Uterus (tissue), 2 donors: ENCODE results near the gene RNF26.
A peak's percentile ranks its signal among the peaks of the same experiment; 100 is the strongest.

Experiments used
- POLR2A ChIP-seq, 2 donors: fragments of 450-650 bp; IDR thresholded peaks; one replicate each; pipeline ENCODE4 v1.6.1; 2016; ENCODE audit warnings: antibody characterized with exemption in 2 of 2, mild to moderate bottlenecking in 1 of 2, moderate library complexity in 1 of 2
- TF ChIP-seq, protein P1 (sequence below), 4 experiments: fragments of 200-600 bp in 2 of 4; fragments of 450-650 bp in 2 of 4; sonication (generic) in 2 of 4; IDR thresholded peaks; one replicate each; pipeline ENCODE4 v1.5.1; 2016 to 2019; ENCODE audit warnings: antibody characterized with exemption in 4 of 4, mild to moderate bottlenecking in 2 of 4, moderate library complexity in 1 of 4

- TF ChIP-seq, protein P1, sequence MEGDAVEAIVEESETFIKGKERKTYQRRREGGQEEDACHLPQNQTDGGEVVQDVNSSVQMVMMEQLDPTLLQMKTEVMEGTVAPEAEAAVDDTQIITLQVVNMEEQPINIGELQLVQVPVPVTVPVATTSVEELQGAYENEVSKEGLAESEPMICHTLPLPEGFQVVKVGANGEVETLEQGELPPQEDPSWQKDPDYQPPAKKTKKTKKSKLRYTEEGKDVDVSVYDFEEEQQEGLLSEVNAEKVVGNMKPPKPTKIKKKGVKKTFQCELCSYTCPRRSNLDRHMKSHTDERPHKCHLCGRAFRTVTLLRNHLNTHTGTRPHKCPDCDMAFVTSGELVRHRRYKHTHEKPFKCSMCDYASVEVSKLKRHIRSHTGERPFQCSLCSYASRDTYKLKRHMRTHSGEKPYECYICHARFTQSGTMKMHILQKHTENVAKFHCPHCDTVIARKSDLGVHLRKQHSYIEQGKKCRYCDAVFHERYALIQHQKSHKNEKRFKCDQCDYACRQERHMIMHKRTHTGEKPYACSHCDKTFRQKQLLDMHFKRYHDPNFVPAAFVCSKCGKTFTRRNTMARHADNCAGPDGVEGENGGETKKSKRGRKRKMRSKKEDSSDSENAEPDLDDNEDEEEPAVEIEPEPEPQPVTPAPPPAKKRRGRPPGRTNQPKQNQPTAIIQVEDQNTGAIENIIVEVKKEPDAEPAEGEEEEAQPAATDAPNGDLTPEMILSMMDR (IDR thresholded peaks at IDR 0.05), result peak in 2 of 4 experiments; percentile 10 to 14
- TF ChIP-seq POLR2A (IDR thresholded peaks at IDR 0.05), result no peak
These were observed 12.0 kb upstream of the RNF26 start for GRCh38 chr11:119322360-119322739.
